ENCODE measurements around the gene FYN. TPM values are rescaled to one million over a fixed set of nuclear protein-coding genes. Genes with fewer than 3 reads are reported as not detected.

FYN gene
- total and polyA plus RNA-seq, 2 of the 4 experiments (the other 2 are of a cell fraction), result 30.8 to 36.4 TPM

DNA sequence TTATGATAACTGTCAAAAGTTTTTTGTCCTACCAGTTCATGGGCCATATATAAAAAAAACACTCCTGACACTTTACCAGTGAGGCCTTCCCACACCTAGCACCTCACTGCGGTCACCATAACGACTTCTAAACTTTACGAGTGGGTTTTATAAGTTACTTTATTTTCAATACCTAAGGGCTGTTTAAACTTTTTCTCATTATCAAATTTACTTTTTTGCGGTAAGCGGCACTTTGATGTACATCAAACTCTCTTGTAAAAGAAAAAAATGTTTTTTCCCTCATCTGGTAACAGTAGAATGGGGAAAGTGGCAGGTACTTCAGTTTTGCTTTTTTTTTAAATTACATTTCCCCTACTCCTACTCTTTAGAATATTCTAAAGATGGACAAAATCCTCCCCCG lies 36.2 kb downstream of the FYN start (continued):
- TF ChIP-seq USF2 (IDR thresholded peaks at IDR 0.05; ENCODE audit: low read depth, low read length) (no peak), POLR2A (IDR thresholded peaks at IDR 0.05; ENCODE audit: low read depth, low read length) (no peak), FOS (IDR thresholded peaks at IDR 0.05; ENCODE audit: low read depth, low read length) (no peak)

GRCh38 chr6:111835807-111836206 lies 37.4 kb downstream of the FYN start:
- Histone ChIP-seq H2BK20ac (ENCODE audit: low read depth, low read length) (no peak overlapping the region; the same call in 1 of the 2 replicates), H3K79me1 (ENCODE audit: low read depth in 1 of 2, low read length in 2 of 2) (peaks cover 17 to 25% of the 10 kb centered on the region in 2 experiments; a peak in 3 of 4 replicates), H4K5ac (ENCODE audit: low read depth, low read length) (no peak overlapping the region), H3K4me2 (ENCODE audit: low read depth, low read length) (no peak overlapping the region), H4K8ac (ENCODE audit: low read depth in 2 of 2, low read length in 2 of 2) (no peak overlapping the region), H2BK5ac (ENCODE audit: low read depth, low read length, poor library complexity, severe bottlenecking) (no peak overlapping the region), H3K23ac (ENCODE audit: low read depth, low read length) (no peak overlapping the region), H3K4me3 (ENCODE audit: insufficient read depth, low read depth, low read length) (no peak overlapping the region), H4K91ac (ENCODE audit: insufficient read depth, low read depth, low read length) (no peak overlapping the region), H2BK120ac (ENCODE audit: low read depth, low read length) (no peak overlapping the region), H3K9me3 (ENCODE audit: control insufficient read depth, insufficient read depth, low read length) (no peaks in the 10 kb centered on the region), H3K4ac (ENCODE audit: low read depth, low read length) (no peak overlapping the region), H2BK15ac (ENCODE audit: low read depth, low read length) (no peak overlapping the region), H2AK5ac (ENCODE audit: low read depth, low read length) (no peak overlapping the region), H3K56ac (ENCODE audit: extremely low read depth, insufficient read depth, low read length) (no peak overlapping the region), H3K9me1 (ENCODE audit: insufficient read depth, low read length) (peaks cover 6% of the 10 kb centered on the region; the same call in 1 of the 2 replicates), H2AFZ (replicated peaks; ENCODE audit: low read length, poor library complexity) (no peak overlapping the region), H3K4me1 (ENCODE audit: control insufficient read depth, insufficient read depth, low read length) (0 out of 2 replicates have a peak, but pooled peaks cover 3% of the 10 kb centered on the region), H3K14ac (replicated peaks; ENCODE audit: low read depth, low read length) (no peak overlapping the region), H4K20me1 (ENCODE audit: insufficient read depth, low read length) (no peaks in the 10 kb centered on the region), H3K9ac (ENCODE audit: low read depth, low read length) (no peak overlapping the region), H3K27me3 (ENCODE audit: control insufficient read depth, insufficient read depth, low read length) (no peaks in the 10 kb centered on the region), H3K36me3 (ENCODE audit: control insufficient read depth, insufficient read depth, low read length) (no peaks in the 10 kb centered on the region), H3K27ac (ENCODE audit: insufficient read depth, low read length) (no peak overlapping the region), H2AK9ac (replicated peaks; ENCODE audit: low read depth, low read length, poor library complexity) (no peak overlapping the region), H3K18ac (ENCODE audit: low read depth, low read length) (no peak overlapping the region)
- dilution Hi-C loops (cut with HindIII; ENCODE audit: low sequenced_read_pairs, unreplicated experiment) (no loop called here), intact Hi-C loops (cut with micrococcal nuclease) (no loop called here), in situ Hi-C loops (cut with MboI; ENCODE audit: low sequenced_read_pairs) (no loop called here)
- TF ChIP-seq, protein P1, sequence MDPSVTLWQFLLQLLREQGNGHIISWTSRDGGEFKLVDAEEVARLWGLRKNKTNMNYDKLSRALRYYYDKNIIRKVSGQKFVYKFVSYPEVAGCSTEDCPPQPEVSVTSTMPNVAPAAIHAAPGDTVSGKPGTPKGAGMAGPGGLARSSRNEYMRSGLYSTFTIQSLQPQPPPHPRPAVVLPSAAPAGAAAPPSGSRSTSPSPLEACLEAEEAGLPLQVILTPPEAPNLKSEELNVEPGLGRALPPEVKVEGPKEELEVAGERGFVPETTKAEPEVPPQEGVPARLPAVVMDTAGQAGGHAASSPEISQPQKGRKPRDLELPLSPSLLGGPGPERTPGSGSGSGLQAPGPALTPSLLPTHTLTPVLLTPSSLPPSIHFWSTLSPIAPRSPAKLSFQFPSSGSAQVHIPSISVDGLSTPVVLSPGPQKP (IDR thresholded peaks at IDR 0.05; ENCODE audit: borderline replicate concordance, low read depth, low read length), result no peak
- TF ChIP-seq RAD21 (IDR thresholded peaks at IDR 0.05; ENCODE audit: low read length) (no peak), MXI1 (IDR thresholded peaks at IDR 0.05; ENCODE audit: borderline replicate concordance, low read depth, low read length) (no peak), CHD1 (IDR thresholded peaks at IDR 0.05; ENCODE audit: low read depth, low read length) (no peak), BHLHE40 (IDR thresholded peaks at IDR 0.05; ENCODE audit: low read depth, low read length) (no peak), MAZ (IDR thresholded peaks at IDR 0.05; ENCODE audit: borderline replicate concordance, low read depth, low read length) (no peak), SMC3 (IDR thresholded peaks at IDR 0.05; ENCODE audit: low read depth, low read length) (no peak)
- DNase-seq, result no peak
- no peak for ATAC-seq (ENCODE audit: low read depth)
- CTCF ChIA-PET, result no interaction called here
- no TSS peak for BruUV-seq (replicated peaks)
- POLR2A ChIA-PET (ENCODE audit: unreplicated experiment), result no interaction called here
- WGBS, 2 experiments (ENCODE audit: extremely low coverage in 2 of 2, insufficient read length in 1 of 2), result 60% methylated on average over 1 of the region's 1 CpG; no CpG with 5 or more reads in 1 of the 2 experiments

All from IMR-90 (cell line).